HepG2 (cell line): Measurements from ENCODE around the gene ZNF653. TPM values are rescaled to one million over a fixed set of nuclear protein-coding genes. Genes with fewer than 3 reads are reported as not detected.

Experiments used
- ATAC-seq: fragments of 200-7000 bp; cut with Tn5 transposase; 3 replicates; pipeline ENCODE4 v1.9.1; 2020; ENCODE audit warnings: mild to moderate bottlenecking, moderate library complexity
- BruUV-seq: library from RNA; stranded (reverse); fragments of 400-500 nt; replicated peaks from 2 replicates; lab custom pipeline; 2021; lab: Mats Ljungman, UMichigan
- CTCF ChIA-PET: fragments of 300-600 bp; formaldehyde crosslinking; extraction: SDS; loops from one replicate; lab custom pipeline; 2021; ENCODE audit warnings: low total read pairs, inconsistent platforms, low intra/inter-chr PET ratio; lab: Yijun Ruan, JAX
- POLR2A ChIA-PET: fragments of 350-600 bp; sonication (Branson Sonifier 250); formaldehyde crosslinking; loops from one replicate; lab custom pipeline; 2020; ENCODE audit warnings: antibody characterized with exemption, inconsistent platforms; lab: Yijun Ruan, JAX
- DNase-seq: peaks from one replicate; pipeline ENCODE4 v3.0.0-alpha.2; 2015; ENCODE audit warnings: low spot score
- FAIRE-seq: peaks from 3 replicates; lab custom pipeline; 2011; peaks lifted over from hg19 to GRCh38; lab: Jason Lieb, UNC
- H2AFZ ChIP-seq: one replicate; pipeline ENCODE4 v1.6.1; 2011; ENCODE audit warnings: low read length, inconsistent platforms
- H3K27ac ChIP-seq: fragments of 300-600 bp; 3 replicates; pipeline ENCODE4 v1.8.0; 2011; ENCODE audit warnings: mixed run types, mild to moderate bottlenecking, mixed read lengths, low read length, inconsistent platforms; ENCODE audit not compliant: insufficient read depth; ENCODE audit errors: extremely low read length
- H3K27me3 ChIP-seq, 2 experiments: fragments of 200-600 bp in 1 of 2; 2 replicates in 1 of 2; 3 replicates in 1 of 2; pipeline versions ENCODE4 v1.6.0 to v1.8.0; 2011; ENCODE audit warnings: low read length in 2 of 2, mild to moderate bottlenecking in 2 of 2, moderate library complexity in 2 of 2, inconsistent platforms in 1 of 2; ENCODE audit not compliant: insufficient read depth in 2 of 2, control insufficient read depth in 1 of 2
- H3K36me3 ChIP-seq, 2 experiments: fragments of 200-600 bp in 1 of 2; replicated peaks in 1 of 2; 2 replicates in 1 of 2; 3 replicates in 1 of 2; pipeline versions ENCODE4 v1.5.1 to v1.8.0; 2011; ENCODE audit warnings: low read length in 2 of 2, inconsistent platforms in 1 of 2; ENCODE audit not compliant: insufficient read depth in 2 of 2, control insufficient read depth in 1 of 2
- H3K4me1 ChIP-seq: 2 replicates; pipeline ENCODE4 v1.5.1; 2012; ENCODE audit warnings: low read length, inconsistent platforms; ENCODE audit not compliant: insufficient read depth
- H3K4me2 ChIP-seq: 2 replicates; pipeline ENCODE4 v1.6.0; 2011; ENCODE audit warnings: low read depth, low read length, inconsistent platforms
- H3K4me3 ChIP-seq, 3 experiments: fragments of 200-600 bp in 1 of 3; sonication (generic), shearing (Covaris generic) in 1 of 3; replicated peaks in 1 of 3; 2 replicates each; pipeline ENCODE4 v1.5.1; 2011 to 2016; ENCODE audit warnings: low read length in 3 of 3, inconsistent platforms in 2 of 3, low read depth in 2 of 3, mild to moderate bottlenecking in 2 of 3, control low read depth in 1 of 3, mixed read lengths in 1 of 3; ENCODE audit not compliant: insufficient read depth in 1 of 3
- H3K79me2 ChIP-seq: one replicate; pipeline ENCODE4 v1.6.1; 2011; ENCODE audit warnings: low read length, inconsistent platforms; ENCODE audit not compliant: insufficient read depth
- H3K9ac ChIP-seq: 2 replicates; pipeline ENCODE4 v1.6.0; 2011; ENCODE audit warnings: mild to moderate bottlenecking, low read depth, low read length, inconsistent platforms; ENCODE audit not compliant: insufficient read depth
- H3K9me3 ChIP-seq: 2 replicates; pipeline ENCODE4 v1.5.1; 2012; ENCODE audit warnings: mild to moderate bottlenecking, low read length
- H4K20me1 ChIP-seq: 2 replicates; pipeline ENCODE4 v1.6.0; 2011; ENCODE audit warnings: inconsistent platforms, mild to moderate bottlenecking, low read length, moderate library complexity; ENCODE audit not compliant: insufficient read depth
- KLF6 ChIP-seq: IDR thresholded peaks from 2 replicates; pipeline ENCODE4 v1.8.0; 2016; ENCODE audit warnings: missing biosample characterization, missing genetic modification reagents
- NR2F6 ChIP-seq, 2 experiments: IDR thresholded peaks; 2 replicates each; pipeline ENCODE4 v1.6.1; 2016; ENCODE audit warnings: antibody characterized with exemption in 1 of 2, mild to moderate bottlenecking in 1 of 2
- POLR2A ChIP-seq, 2 experiments: IDR thresholded peaks; 2 replicates each; pipeline ENCODE4 v1.6.1; 2011; ENCODE audit warnings: low read depth in 2 of 2, low read length in 2 of 2, mild to moderate bottlenecking in 1 of 2, moderate library complexity in 1 of 2; ENCODE audit not compliant: insufficient read depth in 1 of 2
- RFX1 ChIP-seq: fragments of 450-650 bp; IDR thresholded peaks from 2 replicates; pipeline ENCODE4 v1.6.1; 2017
- SIN3B ChIP-seq: fragments of 150-350 bp; IDR thresholded peaks from 2 replicates; pipeline ENCODE4 v1.6.1; 2014; ENCODE audit warnings: low read length
- UBTF ChIP-seq: sonication (generic); formaldehyde crosslinking; IDR thresholded peaks from 2 replicates; pipeline ENCODE4 v1.4.0; 2020; ENCODE audit warnings: mild to moderate bottlenecking, missing genetic modification reagents
- ZBTB42 ChIP-seq: sonication (generic); formaldehyde crosslinking; IDR thresholded peaks from 2 replicates; pipeline ENCODE4 v1.5.0; 2020; ENCODE audit warnings: mild to moderate bottlenecking, missing genetic modification reagents
- ZC3H13 ChIP-seq: sonication (generic); formaldehyde crosslinking; IDR thresholded peaks from 2 replicates; pipeline ENCODE4 v1.8.1; 2023; ENCODE audit warnings: mild to moderate bottlenecking, missing genetic modification reagents, moderate library complexity
- ZEB1 ChIP-seq: IDR thresholded peaks from 2 replicates; pipeline ENCODE4 v1.6.1; 2012; ENCODE audit warnings: mild to moderate bottlenecking, low read depth, inconsistent platforms; ENCODE audit not compliant: insufficient replicate concordance
- ZNF263 ChIP-seq: sonication (generic); formaldehyde crosslinking; IDR thresholded peaks from 2 replicates; pipeline ENCODE4 v1.4.0; 2020; ENCODE audit warnings: missing genetic modification reagents
- ZNF407 ChIP-seq: sonication (generic); formaldehyde crosslinking; IDR thresholded peaks from one replicate; pipeline ENCODE4 v1.5.1; 2020; ENCODE audit warnings: mild to moderate bottlenecking, missing genetic modification reagents; ENCODE audit errors: not compliant biosample characterization
- ZNF460 ChIP-seq: sonication (generic); formaldehyde crosslinking; IDR thresholded peaks from 2 replicates; pipeline ENCODE4 v1.5.1; 2020; ENCODE audit warnings: missing genetic modification reagents, mild to moderate bottlenecking, borderline replicate concordance
- WGBS: methylation state at CpG from one replicate; pipeline ENCODE4 v1.1.6; 2017; ENCODE audit warnings: low lambda C conversion rate; 5-methylcytosine and 5-hydroxymethylcytosine counted together
- in situ Hi-C: cut with HindIII; loops from 2 replicates; pipeline ENCODE4 v1.10.0; 2017; ENCODE audit warnings: low pct_unique_long_range_greater_than_20kb; ENCODE audit not compliant: extremely low pct_ligation_motif_present
- intact Hi-C: fragments of 100-400 bp; cut with micrococcal nuclease; formaldehyde crosslinking; loops from one replicate; pipeline ENCODE4 v1.10.0; 2022; ENCODE audit not compliant: unreplicated experiment
- polyA plus RNA-seq, 8 experiments: library from polyadenylated mRNA; depleted of rRNA in 3 of 8; stranded (reverse) in 7 of 8; unstranded in 1 of 8; fragments of >200 nt; fragmentation: Illumina TruSeq in 4 of 8; extraction: Trizol in 4 of 8; gene quantifications; 2 replicates each; pipeline versions ENCODE4 v1.2.1 to v1.2.3, GENCODE V29; 2011 to 2016; ENCODE audit warnings: low read depth in 4 of 8, missing spikeins in 1 of 8, mixed read lengths in 1 of 8; ENCODE audit not compliant: insufficient read depth in 1 of 8
- total RNA-seq, 5 experiments: library from RNA; depleted of rRNA; stranded (reverse); fragments of >200 nt; fragmentation: Illumina TruSeq; extraction: Trizol; gene quantifications; 2 replicates each; pipeline ENCODE4 v1.2.3, GENCODE V29; 2016; ENCODE audit warnings: low read depth in 1 of 5

The ZNF653 gene
- total and polyA plus RNA-seq, 2 of the 13 experiments (the other 11 are each of a cell fraction or from before 2014, with no cell fraction given) = 4.7 to 7.1 TPM

- Histone ChIP-seq H3K4me1 (peaks cover 20% of the 10 kb centered on the region), H3K27me3 (no peaks in the 10 kb centered on the region), H3K9ac (peak overlapping the region; percentile 83), H3K9me3 (no peaks in the 10 kb centered on the region), H3K27ac (peak overlapping the region; percentile 71), H3K79me2 (peaks cover 15% of the 10 kb centered on the region), H3K4me2 (peak overlapping the region; percentile 85), H3K36me3 (peaks cover 7 to 20% of the 10 kb centered on the region in 2 experiments), H4K20me1 (no peaks in the 10 kb centered on the region), H3K4me3 (peak overlapping the region; percentile 78 to 88 (median 81)), H2AFZ (no peak overlapping the region)
- 3% methylated on average over 7 of the region's 21 CpGs for WGBS
- FAIRE-seq (no peak), DNase-seq (no peak), ATAC-seq (peak; percentile 8)
- ChIA-PET POLR2A (interaction anchor here (1.0 to 2.5 kb wide), 14 partner anchors 9 to 142 kb away, joined by 3 to 40 read pairs (median 6); partner anchors contain the start of genes CCDC159, EPOR, RGL3 and SWSAP1), CTCF (interaction anchor here (1.6 kb wide), 1 partner anchor 54 kb away, joined by 9 read pairs; no protein-coding TSS in a partner anchor)
- intact Hi-C loops = loop anchor here (1.0 kb wide), 1 partner anchor 55 kb away; no protein-coding TSS in a partner anchor
- TSS peak; percentile 90 for BruUV-seq
- in situ Hi-C loops = no loop called here
- TF ChIP-seq ZNF407 (CRISPR knock-in tag) = peak; percentile 83
- TF ChIP-seq ZC3H13 (CRISPR knock-in tag) = 0 out of 2 replicates have a peak, but pooled peaks have one; percentile 20
- no peak for TF ChIP-seq SIN3B
- TF ChIP-seq NR2F6 (IDR thresholded peaks at IDR 0.05) = peak; percentile 46; the same call in 1 of the 2 replicates
- no peak for TF ChIP-seq NR2F6 (CRISPR knock-in tag; IDR thresholded peaks at IDR 0.05)
- no peak for TF ChIP-seq ZNF460 (CRISPR knock-in tag)
- peak; percentile 17; the same call in 1 of the 2 replicates for TF ChIP-seq UBTF
- 0 out of 2 replicates have a peak, but pooled peaks have one; percentile 44 for TF ChIP-seq ZBTB42 (CRISPR knock-in tag)
- TF ChIP-seq ZNF263 = peak; percentile 73
- TF ChIP-seq RFX1 = no peak
- TF ChIP-seq KLF6 = 0 out of 2 replicates have a peak, but pooled peaks have one; percentile 10
- peak; percentile 0 for TF ChIP-seq ZEB1
- peak in 1 of 2 experiments; percentile 10; a peak in 2 of 4 replicates for TF ChIP-seq POLR2A (IDR thresholded peaks at IDR 0.05; ENCODE audit: insufficient read depth in 1 of 2, low read depth in 2 of 2, low read length in 2 of 2)
Measured at GRCh38 chr19:11435833-11436313, 69.8 kb downstream of the ZNF653 start.
